IPS-15b (cell line): Measurements from ENCODE around the gene TCF3.
A peak's percentile ranks its signal among the peaks of the same experiment; 100 is the strongest.
"Not testable (repeated sequence)": the region's sequence is repeated elsewhere in the genome, so short reads cannot be mapped to it uniquely, and the experiment has no call there.

ENCODE experiments used
- H3K27me3 ChIP-seq: one replicate; pipeline ENCODE4 v1.6.1; 2013; ENCODE audit warnings: low read length; ENCODE audit not compliant: control insufficient read depth, insufficient read depth
- H3K36me3 ChIP-seq: one replicate; pipeline ENCODE4 v1.6.1; 2013; ENCODE audit warnings: low read length; ENCODE audit not compliant: control insufficient read depth, insufficient read depth
- H3K4me1 ChIP-seq: one replicate; pipeline ENCODE4 v1.6.1; 2013; ENCODE audit warnings: mild to moderate bottlenecking, low read length; ENCODE audit not compliant: control insufficient read depth, insufficient read depth
- H3K4me3 ChIP-seq: one replicate; pipeline ENCODE4 v1.5.1; 2013; ENCODE audit warnings: low read depth, low read length
- H3K9ac ChIP-seq: one replicate; pipeline ENCODE4 v1.6.1; 2013; ENCODE audit warnings: low read depth, mild to moderate bottlenecking, low read length
- H3K9me3 ChIP-seq: one replicate; pipeline ENCODE4 v1.6.1; 2013; ENCODE audit warnings: mild to moderate bottlenecking, low read length; ENCODE audit not compliant: control insufficient read depth, insufficient read depth

TCF3 gene

GRCh38 chr19:1670747-1671146 lies 18.3 kb upstream of the TCF3 start:
- not testable (repeated sequence) for H3K9me3 ChIP-seq, H3K4me3 ChIP-seq, H3K4me1 ChIP-seq, H3K36me3 ChIP-seq, H3K9ac ChIP-seq
- peaks cover 67% of the 10 kb centered on the region for H3K27me3 ChIP-seq

GRCh38 chr19:1668486-1669270 lies 16.3 kb upstream of the TCF3 start:
- Histone ChIP-seq H3K27me3 (peaks cover 53% of the 10 kb centered on the region), H3K9me3 (no peaks in the 10 kb centered on the region), H3K9ac (no peak overlapping the region), H3K36me3 (no peaks in the 10 kb centered on the region), H3K4me1 (peaks cover 4% of the 10 kb centered on the region), H3K4me3 (peak overlapping the region; percentile 20)

GRCh38 chr19:1668048-1668485 lies 15.7 kb upstream of the TCF3 start:
- Histone ChIP-seq H3K4me1 (peaks cover 4% of the 10 kb centered on the region), H3K9ac (no peak overlapping the region), H3K36me3 (no peaks in the 10 kb centered on the region), H3K9me3 (no peaks in the 10 kb centered on the region), H3K27me3 (peaks cover 47% of the 10 kb centered on the region), H3K4me3 (peak overlapping the region; percentile 20)

GRCh38 chr19:1665565-1666047 lies 13.2 kb upstream of the TCF3 start:
- Histone ChIP-seq H3K4me1 (peaks cover 4% of the 10 kb centered on the region), H3K9me3 (no peaks in the 10 kb centered on the region), H3K9ac (no peak overlapping the region), H3K27me3 (peaks cover 30% of the 10 kb centered on the region), H3K36me3 (no peaks in the 10 kb centered on the region), H3K4me3 (no peak overlapping the region)

GRCh38 chr19:1663852-1664251 lies 11.4 kb upstream of the TCF3 start:
- no peak overlapping the region for H3K4me3 ChIP-seq
- peaks cover 4% of the 10 kb centered on the region for H3K4me1 ChIP-seq
- H3K36me3 ChIP-seq, result no peaks in the 10 kb centered on the region
- no peaks in the 10 kb centered on the region for H3K9me3 ChIP-seq
- H3K9ac ChIP-seq, result peak overlapping the region; percentile 37
- peaks cover 13% of the 10 kb centered on the region for H3K27me3 ChIP-seq

- H3K9me3 ChIP-seq, H3K9ac ChIP-seq, H3K4me3 ChIP-seq, H3K4me1 ChIP-seq, H3K36me3 ChIP-seq, H3K27me3 ChIP-seq: not testable (repeated sequence)
These were observed 10.8 kb upstream of the TCF3 start for GRCh38 chr19:1663227-1663626.

GRCh38 chr19:1661995-1662394 lies 9.6 kb upstream of the TCF3 start:
- Histone ChIP-seq H3K4me1 (no peaks in the 10 kb centered on the region), H3K36me3 (no peaks in the 10 kb centered on the region), H3K9me3 (no peaks in the 10 kb centered on the region), H3K9ac (no peak overlapping the region), H3K4me3 (no peak overlapping the region), H3K27me3 (no peaks in the 10 kb centered on the region)

GRCh38 chr19:1659084-1659427 lies 6.6 kb upstream of the TCF3 start:
- H3K9me3 ChIP-seq, result no peaks in the 10 kb centered on the region

GRCh38 chr19:1658150-1659083 lies 6.0 kb upstream of the TCF3 start:
- Histone ChIP-seq H3K4me3 (no peak overlapping the region), H3K27me3 (no peaks in the 10 kb centered on the region), H3K4me1 (no peaks in the 10 kb centered on the region), H3K9me3 (no peaks in the 10 kb centered on the region), H3K36me3 (no peaks in the 10 kb centered on the region), H3K9ac (no peak overlapping the region)

More at GRCh38 chr19:1659084-1659427, 6.6 kb upstream of the TCF3 start:
- no peaks in the 10 kb centered on the region for H3K4me1 ChIP-seq
- H3K36me3 ChIP-seq, result no peaks in the 10 kb centered on the region
- no peak overlapping the region for H3K9ac ChIP-seq
- no peaks in the 10 kb centered on the region for H3K27me3 ChIP-seq
- H3K4me3 ChIP-seq, result no peak overlapping the region

- no peaks in the 10 kb centered on the region for H3K4me1 ChIP-seq
- no peaks in the 10 kb centered on the region for H3K36me3 ChIP-seq
- H3K4me3 ChIP-seq, result no peak overlapping the region
- H3K27me3 ChIP-seq, result no peaks in the 10 kb centered on the region
- H3K9me3 ChIP-seq, result no peaks in the 10 kb centered on the region
- no peak overlapping the region for H3K9ac ChIP-seq
These were observed 5.3 kb upstream of the TCF3 start for GRCh38 chr19:1657746-1658145.

GRCh38 chr19:1656988-1657536 lies 4.6 kb upstream of the TCF3 start:
- Histone ChIP-seq H3K4me3 (no peak overlapping the region), H3K36me3 (no peaks in the 10 kb centered on the region), H3K4me1 (no peaks in the 10 kb centered on the region), H3K27me3 (no peaks in the 10 kb centered on the region), H3K9me3 (no peaks in the 10 kb centered on the region), H3K9ac (no peak overlapping the region)
